NK-92 treated with Interleukin-12 subunit alpha and Interleukin-12 subunit beta, amount 100 ng/mL, for 24 hours (cell line): ENCODE results near the gene RAB4A.

Source experiments
- DNase-seq: peaks from one replicate; lab custom pipeline; 2025; lab: John Stamatoyannopoulos, UW

The RAB4A gene

GRCh38 chr1:229244091-229244490 is 26.8 kb upstream of the RAB4A start:
- DNase-seq = no peak

- no peak for DNase-seq
These were observed 23.0 kb upstream of the RAB4A start for GRCh38 chr1:229247871-229248270.

- DNase-seq = no peak
These were observed 21.8 kb upstream of the RAB4A start for GRCh38 chr1:229248821-229249817.

- no peak for DNase-seq
These were observed 20.9 kb upstream of the RAB4A start for GRCh38 chr1:229249854-229250644.

- no peak for DNase-seq
These were observed 19.7 kb upstream of the RAB4A start for GRCh38 chr1:229251185-229251584.

GRCh38 chr1:229252228-229252984 is 18.5 kb upstream of the RAB4A start:
- DNase-seq = no peak

GRCh38 chr1:229253151-229253974 is 17.5 kb upstream of the RAB4A start:
- DNase-seq = no peak

- DNase-seq = no peak
These were observed 15.9 kb upstream of the RAB4A start for GRCh38 chr1:229254910-229255541.

GRCh38 chr1:229258031-229258756 is 12.7 kb upstream of the RAB4A start:
- DNase-seq = peak; percentile 18

- DNase-seq = no peak
These were observed 12.2 kb upstream of the RAB4A start for GRCh38 chr1:229258757-229259060.

- DNase-seq = no peak
These were observed 10.6 kb upstream of the RAB4A start for GRCh38 chr1:229260297-229260696.

- no peak for DNase-seq
These were observed 8.7 kb upstream of the RAB4A start for GRCh38 chr1:229262239-229262638.

GRCh38 chr1:229263254-229263653 is 7.7 kb upstream of the RAB4A start:
- no peak for DNase-seq

- DNase-seq = no peak
These were observed 6.8 kb upstream of the RAB4A start for GRCh38 chr1:229264068-229264467.

GRCh38 chr1:229264487-229264886 is 6.4 kb upstream of the RAB4A start:
- no peak for DNase-seq

GRCh38 chr1:229266274-229266673 is 4.6 kb upstream of the RAB4A start:
- DNase-seq = no peak

- no peak for DNase-seq
These were observed 3.9 kb upstream of the RAB4A start for GRCh38 chr1:229266832-229267500.

- no peak for DNase-seq
These were observed 2.4 kb upstream of the RAB4A start for GRCh38 chr1:229268505-229268904.

GRCh38 chr1:229271448-229272159 is 693 bp downstream of the RAB4A start:
- DNase-seq = peak; percentile 66
